ENCODE measurements around the gene C1QB. TPM values are rescaled to one million over a fixed set of nuclear protein-coding genes. Genes with fewer than 3 reads are reported as not detected.
A peak's percentile ranks its signal among the peaks of the same experiment; 100 is the strongest.

C1QB gene
- total and polyA plus RNA-seq, 11 donors: 16.6 to 667 (median 77.4) TPM

DNA sequence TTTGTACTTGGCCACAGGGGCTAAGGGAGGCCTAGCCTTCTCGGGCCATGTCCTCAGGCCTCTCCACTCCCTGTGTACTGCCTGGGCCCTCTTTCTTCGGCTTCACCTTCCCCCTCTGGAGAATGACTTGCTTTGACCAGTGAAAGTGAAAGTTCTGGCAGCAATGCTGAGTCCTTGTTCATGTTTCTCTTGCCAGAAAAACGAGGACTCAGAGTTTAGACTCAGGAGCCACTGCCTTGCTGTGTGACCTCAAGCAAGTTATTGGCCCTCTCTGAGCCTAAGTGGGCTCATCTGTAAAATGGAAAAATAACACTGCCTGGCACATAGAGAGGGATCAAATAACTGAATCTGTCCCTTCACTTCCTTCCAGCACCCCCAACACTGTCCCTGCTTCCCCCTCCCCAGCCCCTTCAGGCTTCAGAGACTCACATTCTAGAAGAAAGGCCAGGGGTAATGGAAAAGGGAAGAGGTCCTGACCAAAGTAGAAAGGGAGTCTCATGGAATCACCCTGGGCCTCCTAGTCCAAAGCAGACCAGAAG, 15.1 kb upstream of the C1QB start:
- no peaks in the 10 kb centered on the region for H3K36me3 ChIP-seq
- peaks cover 0 to 26% (median 0%) of the 10 kb centered on the region in 12 donors for H3K4me1 ChIP-seq
- no peaks in the 10 kb centered on the region for H3K9me3 ChIP-seq
- WGBS, 4 donors: 60 to 62% (median 61%) methylated on average over 3 of the region's 3 CpGs
- H3K27me3 ChIP-seq: peaks cover 0 to 29% (median 3%) of the 10 kb centered on the region in 9 donors
- peak overlapping the region in 9 of 12 donors; percentile 22 to 61 (median 38) for H3K4me3 ChIP-seq
- no peak for TF ChIP-seq POLR2A (IDR thresholded peaks at IDR 0.05)
- TF ChIP-seq, protein P1, sequence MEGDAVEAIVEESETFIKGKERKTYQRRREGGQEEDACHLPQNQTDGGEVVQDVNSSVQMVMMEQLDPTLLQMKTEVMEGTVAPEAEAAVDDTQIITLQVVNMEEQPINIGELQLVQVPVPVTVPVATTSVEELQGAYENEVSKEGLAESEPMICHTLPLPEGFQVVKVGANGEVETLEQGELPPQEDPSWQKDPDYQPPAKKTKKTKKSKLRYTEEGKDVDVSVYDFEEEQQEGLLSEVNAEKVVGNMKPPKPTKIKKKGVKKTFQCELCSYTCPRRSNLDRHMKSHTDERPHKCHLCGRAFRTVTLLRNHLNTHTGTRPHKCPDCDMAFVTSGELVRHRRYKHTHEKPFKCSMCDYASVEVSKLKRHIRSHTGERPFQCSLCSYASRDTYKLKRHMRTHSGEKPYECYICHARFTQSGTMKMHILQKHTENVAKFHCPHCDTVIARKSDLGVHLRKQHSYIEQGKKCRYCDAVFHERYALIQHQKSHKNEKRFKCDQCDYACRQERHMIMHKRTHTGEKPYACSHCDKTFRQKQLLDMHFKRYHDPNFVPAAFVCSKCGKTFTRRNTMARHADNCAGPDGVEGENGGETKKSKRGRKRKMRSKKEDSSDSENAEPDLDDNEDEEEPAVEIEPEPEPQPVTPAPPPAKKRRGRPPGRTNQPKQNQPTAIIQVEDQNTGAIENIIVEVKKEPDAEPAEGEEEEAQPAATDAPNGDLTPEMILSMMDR (IDR thresholded peaks at IDR 0.05): no peak
- H3K27ac ChIP-seq: peak overlapping the region in 2 of 12 donors; percentile 13 to 80
- ATAC-seq (no peak), DNase-seq (no peak)
- intact Hi-C loops (cut with DNase I): loop anchor here in 2 of 10 donors (10.0 kb wide), 2 partner anchors 103 to 503 kb away; no protein-coding TSS in a partner anchor

DNA sequence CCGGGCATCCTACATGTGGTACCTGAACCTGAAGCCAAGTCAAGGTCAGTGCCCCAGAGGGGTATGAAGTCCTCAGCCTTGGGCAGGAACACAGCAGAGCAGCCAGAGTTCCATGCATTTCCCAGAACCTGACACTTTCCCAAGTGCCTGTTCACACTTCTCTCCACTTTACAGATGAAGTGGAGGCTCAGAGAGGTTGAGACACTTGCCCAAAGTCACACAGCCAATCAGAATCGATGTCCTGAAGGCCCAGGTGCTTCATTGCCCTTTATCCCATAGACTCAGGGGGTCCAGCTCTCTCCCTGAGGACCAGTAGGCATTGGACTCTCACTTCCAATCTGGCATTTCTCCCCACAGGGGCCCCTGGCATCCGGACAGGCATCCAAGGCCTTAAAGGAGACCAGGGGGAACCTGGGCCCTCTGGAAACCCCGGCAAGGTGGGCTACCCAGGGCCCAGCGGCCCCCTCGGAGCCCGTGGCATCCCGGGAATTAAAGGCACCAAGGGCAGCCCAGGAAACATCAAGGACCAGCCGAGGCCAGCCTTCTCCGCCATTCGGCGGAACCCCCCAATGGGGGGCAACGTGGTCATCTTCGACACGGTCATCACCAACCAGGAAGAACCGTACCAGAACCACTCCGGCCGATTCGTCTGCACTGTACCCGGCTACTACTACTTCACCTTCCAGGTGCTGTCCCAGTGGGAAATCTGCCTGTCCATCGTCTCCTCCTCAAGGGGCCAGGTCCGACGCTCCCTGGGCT, 14.4 kb upstream of the C1QB start:
- DNase-seq (no peak), ATAC-seq (no peak)
- no peak for TF ChIP-seq POLR2A (IDR thresholded peaks at IDR 0.05)
- TF ChIP-seq, protein P1 (IDR thresholded peaks at IDR 0.05): no peak
- WGBS, 4 donors: 76 to 79% (median 78%) methylated on average over 22 to 23 of the region's 23 CpGs
- Histone ChIP-seq H3K9me3 (no peaks in the 10 kb centered on the region), H3K4me3 (peak overlapping the region in 7 of 12 donors; percentile 7 to 61 (median 24)), H3K36me3 (no peaks in the 10 kb centered on the region), H3K4me1 (peaks cover 0 to 26% (median 0%) of the 10 kb centered on the region in 12 donors), H3K27ac (peak overlapping the region in 1 of 12 donors; percentile 80), H3K27me3 (peaks cover 0 to 26% (median 0%) of the 10 kb centered on the region in 9 donors)
- intact Hi-C loops (cut with DNase I): loop anchor here in 2 of 10 donors (10.0 kb wide), 2 partner anchors 104 to 504 kb away; no protein-coding TSS in a partner anchor

DNA sequence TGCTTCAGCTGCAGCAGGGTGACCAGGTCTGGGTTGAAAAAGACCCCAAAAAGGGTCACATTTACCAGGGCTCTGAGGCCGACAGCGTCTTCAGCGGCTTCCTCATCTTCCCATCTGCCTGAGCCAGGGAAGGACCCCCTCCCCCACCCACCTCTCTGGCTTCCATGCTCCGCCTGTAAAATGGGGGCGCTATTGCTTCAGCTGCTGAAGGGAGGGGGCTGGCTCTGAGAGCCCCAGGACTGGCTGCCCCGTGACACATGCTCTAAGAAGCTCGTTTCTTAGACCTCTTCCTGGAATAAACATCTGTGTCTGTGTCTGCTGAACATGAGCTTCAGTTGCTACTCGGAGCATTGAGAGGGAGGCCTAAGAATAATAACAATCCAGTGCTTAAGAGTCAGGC, 13.8 kb upstream of the C1QB start:
- H3K27me3 ChIP-seq: peaks cover 0 to 26% (median 0%) of the 10 kb centered on the region in 9 donors
- no peaks in the 10 kb centered on the region for H3K36me3 ChIP-seq
- intact Hi-C loops (cut with DNase I): loop anchor here in 2 of 10 donors (10.0 kb wide), 2 partner anchors 104 to 504 kb away; no protein-coding TSS in a partner anchor
- peaks cover 0 to 26% (median 0%) of the 10 kb centered on the region in 12 donors for H3K4me1 ChIP-seq
- peak overlapping the region in 1 of 12 donors; percentile 80 for H3K27ac ChIP-seq
- 25 to 46% (median 29%) methylated on average over 7 to 8 of the region's 8 CpGs for WGBS, 4 donors
- DNase-seq (peak in 1 of 5 donors; percentile 31), ATAC-seq (no peak)
- peak overlapping the region in 5 of 12 donors; percentile 7 to 61 (median 35) for H3K4me3 ChIP-seq
- H3K9me3 ChIP-seq: no peaks in the 10 kb centered on the region
- no peak for TF ChIP-seq POLR2A (IDR thresholded peaks at IDR 0.05)
- TF ChIP-seq, protein P1 (IDR thresholded peaks at IDR 0.05): no peak

DNA sequence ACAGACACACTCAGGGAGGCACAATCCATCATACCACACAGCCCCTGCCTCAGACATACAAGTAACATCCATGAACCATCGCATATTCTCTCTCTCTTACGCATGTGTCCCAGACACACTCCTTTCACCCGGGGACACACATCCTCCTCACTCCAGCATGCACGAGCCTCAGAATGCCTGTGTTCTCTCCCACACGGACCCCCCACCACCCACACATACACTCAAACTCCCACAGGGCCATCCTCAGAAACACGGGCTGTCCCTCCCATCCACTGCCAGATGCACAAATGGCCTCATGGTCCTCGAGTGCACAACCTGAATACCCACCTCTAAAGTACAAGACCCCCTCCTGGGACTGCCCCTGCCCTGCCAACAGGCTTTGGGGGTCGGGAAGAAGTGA, 11.8 kb upstream of the C1QB start:
- Histone ChIP-seq H3K4me1 (peaks cover 0 to 15% (median 0%) of the 10 kb centered on the region in 12 donors), H3K27me3 (peaks cover 0 to 26% (median 0%) of the 10 kb centered on the region in 9 donors), H3K36me3 (no peaks in the 10 kb centered on the region), H3K9me3 (no peaks in the 10 kb centered on the region), H3K27ac (peak overlapping the region in 1 of 12 donors; percentile 75), H3K4me3 (no peak overlapping the region)
- intact Hi-C loops (cut with DNase I): loop anchor here in 9 of 10 donors (5.0 to 10.0 kb wide), 4 partner anchors 114 to 536 kb away; no protein-coding TSS in a partner anchor
- ATAC-seq (no peak), DNase-seq (no peak)
- 58 to 70% (median 65%) methylated on average over 8 of the region's 8 CpGs for WGBS, 4 donors
- TF ChIP-seq, protein P1 (IDR thresholded peaks at IDR 0.05): no peak
- TF ChIP-seq POLR2A (IDR thresholded peaks at IDR 0.05): no peak

Data from heart left ventricle (tissue), 16 donors.